T-helper 22 cell (primary cell): ENCODE results near the gene YIPF3.
A peak's percentile ranks its signal among the peaks of the same experiment; 100 is the strongest.
"Not testable (repeated sequence)": the region's sequence is repeated elsewhere in the genome, so short reads cannot be mapped to it uniquely, and the experiment has no call there.

Experiments used
- DNase-seq: peaks from one replicate; pipeline ENCODE4 v3.0.0-alpha.2; 2020; ENCODE audit warnings: low read depth

Gene YIPF3

GRCh38 chr6:43516697-43517504 lies at the start of gene YIPF3, which contains the start of gene POLR1C:
TSS of gene YIPF3 (minus strand) at chr6:43516926. CDS start at chr6:43516807, 119 bp downstream.
TSS of gene POLR1C (plus strand) at chr6:43517089. CDS start at chr6:43517110, 21 bp downstream.
- DNase-seq = peak; percentile 92

GRCh38 chr6:43559328-43559727 lies 42.6 kb upstream of the YIPF3 start:
- DNase-seq = no peak

- DNase-seq = not testable (repeated sequence)
Measured at GRCh38 chr6:43557620-43558019, 40.9 kb upstream of the YIPF3 start.

GRCh38 chr6:43547222-43547621 lies 30.5 kb upstream of the YIPF3 start:
- no peak for DNase-seq

GRCh38 chr6:43544461-43544860 lies 27.7 kb upstream of the YIPF3 start:
- no peak for DNase-seq

- DNase-seq = no peak
Measured at GRCh38 chr6:43541774-43542471, 25.2 kb upstream of the YIPF3 start.

- no peak for DNase-seq
Measured at GRCh38 chr6:43540507-43540906, 23.8 kb upstream of the YIPF3 start.

GRCh38 chr6:43539409-43539808 lies 22.7 kb upstream of the YIPF3 start:
- not testable (repeated sequence) for DNase-seq

- DNase-seq = not testable (repeated sequence)
Measured at GRCh38 chr6:43538986-43539385, 22.3 kb upstream of the YIPF3 start.

GRCh38 chr6:43532201-43532600 lies 15.5 kb upstream of the YIPF3 start:
- DNase-seq = no peak

GRCh38 chr6:43524483-43524961 lies 7.8 kb upstream of the YIPF3 start:
- no peak for DNase-seq

- DNase-seq = no peak
Measured at GRCh38 chr6:43523284-43523683, 6.6 kb upstream of the YIPF3 start.

GRCh38 chr6:43522547-43523261 lies 6.0 kb upstream of the YIPF3 start:
- DNase-seq = no peak

GRCh38 chr6:43521836-43522235 lies 5.1 kb upstream of the YIPF3 start:
- no peak for DNase-seq

- no peak for DNase-seq
Measured at GRCh38 chr6:43520097-43520496, 3.4 kb upstream of the YIPF3 start.

GRCh38 chr6:43517505-43518357 lies 1.0 kb upstream of the YIPF3 start:
- DNase-seq = no peak

GRCh38 chr6:43516367-43516696 lies 394 bp downstream of the YIPF3 start:
- no peak for DNase-seq

- DNase-seq = no peak
Measured at GRCh38 chr6:43515808-43516207, 918 bp downstream of the YIPF3 start.

- DNase-seq = no peak
Measured at GRCh38 chr6:43511824-43512415, 4.8 kb downstream of the YIPF3 start.

GRCh38 chr6:43510827-43511163 lies 5.9 kb downstream of the YIPF3 start:
- no peak for DNase-seq
